HG03196 (cell line): Measurements from ENCODE around the gene CNTNAP1.

Source experiments
- ATAC-seq: cut with Tn5 transposase; IDR thresholded peaks from one replicate; pipeline ENCODE4 v1.9.1; 2021; ENCODE audit not compliant: unreplicated experiment

The CNTNAP1 gene

GRCh38 chr17:42684929-42685556 lies 2.7 kb downstream of the CNTNAP1 start:
- ATAC-seq = no peak

GRCh38 chr17:42685831-42686230 lies 3.5 kb downstream of the CNTNAP1 start:
- no peak for ATAC-seq

DNA sequence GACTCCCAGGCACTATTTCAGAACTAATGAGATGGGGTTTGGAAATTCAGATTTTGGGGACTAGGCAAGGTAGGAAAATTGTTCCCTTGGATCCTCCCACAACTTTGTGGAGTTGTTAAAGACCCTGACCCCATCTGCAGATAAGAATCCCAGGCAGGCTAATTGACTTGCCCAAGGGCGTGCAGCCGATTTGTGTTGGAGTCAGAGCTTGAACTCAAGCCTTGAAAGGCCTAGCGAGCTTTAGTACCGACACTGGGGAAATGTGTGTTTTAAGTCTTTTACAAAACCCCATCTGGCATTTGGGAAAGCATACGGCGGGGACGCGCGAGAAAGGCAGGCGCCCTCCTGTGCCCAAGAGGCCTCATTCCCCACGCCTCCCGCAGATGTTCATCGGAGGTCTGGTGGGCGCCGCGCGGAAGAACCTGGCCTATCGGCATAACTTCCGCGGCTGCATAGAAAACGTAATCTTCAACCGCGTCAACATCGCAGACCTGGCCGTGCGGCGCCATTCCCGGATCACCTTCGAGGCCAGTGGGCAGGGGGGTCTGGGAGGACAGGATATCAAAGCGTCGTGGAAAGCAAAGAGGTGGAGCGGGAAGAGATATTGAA lies 4.3 kb downstream of the CNTNAP1 start:
- ATAC-seq = no peak

DNA sequence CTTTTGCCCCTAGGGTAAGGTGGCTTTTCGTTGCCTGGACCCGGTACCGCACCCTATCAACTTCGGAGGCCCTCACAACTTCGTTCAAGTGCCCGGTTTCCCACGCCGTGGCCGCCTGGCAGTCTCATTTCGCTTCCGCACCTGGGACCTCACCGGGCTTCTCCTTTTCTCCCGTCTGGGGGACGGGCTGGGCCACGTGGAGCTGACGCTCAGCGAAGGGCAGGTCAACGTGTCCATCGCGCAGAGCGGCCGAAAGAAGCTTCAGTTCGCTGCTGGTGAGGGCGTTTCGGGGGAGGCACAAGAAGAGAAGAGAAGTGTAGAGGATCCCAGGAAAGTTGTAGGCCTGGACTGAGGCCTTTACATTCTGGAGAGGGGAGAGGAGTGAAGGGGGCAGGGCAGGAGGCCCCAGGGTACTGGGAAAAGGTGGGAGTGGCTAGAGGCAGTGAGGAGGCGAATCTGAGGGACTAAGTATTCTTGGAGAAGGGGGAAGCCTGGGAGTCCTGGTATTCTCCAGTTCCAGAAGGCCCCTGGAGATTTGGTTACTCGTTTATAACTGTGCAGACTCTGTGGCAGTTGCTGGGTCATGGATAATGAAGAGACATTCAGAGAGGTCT lies 5.5 kb downstream of the CNTNAP1 start:
- ATAC-seq = no peak

GRCh38 chr17:42690596-42690995 lies 8.3 kb downstream of the CNTNAP1 start:
- ATAC-seq = no peak

- no peak for ATAC-seq
These were observed 8.8 kb downstream of the CNTNAP1 start for GRCh38 chr17:42691021-42691545.

- ATAC-seq = no peak
These were observed 10.2 kb downstream of the CNTNAP1 start for GRCh38 chr17:42692489-42692888.

DNA sequence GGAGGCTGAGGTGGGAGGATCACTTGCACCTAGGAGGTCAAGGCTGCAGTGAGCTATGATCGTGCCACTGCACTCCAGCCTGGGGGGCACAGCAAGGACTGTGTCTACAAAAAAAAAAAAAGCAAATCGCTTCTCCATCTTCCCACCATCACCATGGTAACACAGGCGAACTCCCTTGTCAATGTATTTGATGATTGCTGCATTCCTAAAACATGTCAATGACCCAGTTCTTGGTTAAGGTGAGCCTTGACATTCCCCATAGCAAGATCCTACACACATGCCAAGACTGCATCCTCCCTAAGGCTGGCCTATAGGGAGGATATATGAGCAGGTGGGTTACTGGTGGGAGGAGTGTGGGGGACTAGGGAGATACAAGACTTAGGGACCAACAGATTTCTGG lies 12.2 kb downstream of the CNTNAP1 start:
- ATAC-seq = no peak

DNA sequence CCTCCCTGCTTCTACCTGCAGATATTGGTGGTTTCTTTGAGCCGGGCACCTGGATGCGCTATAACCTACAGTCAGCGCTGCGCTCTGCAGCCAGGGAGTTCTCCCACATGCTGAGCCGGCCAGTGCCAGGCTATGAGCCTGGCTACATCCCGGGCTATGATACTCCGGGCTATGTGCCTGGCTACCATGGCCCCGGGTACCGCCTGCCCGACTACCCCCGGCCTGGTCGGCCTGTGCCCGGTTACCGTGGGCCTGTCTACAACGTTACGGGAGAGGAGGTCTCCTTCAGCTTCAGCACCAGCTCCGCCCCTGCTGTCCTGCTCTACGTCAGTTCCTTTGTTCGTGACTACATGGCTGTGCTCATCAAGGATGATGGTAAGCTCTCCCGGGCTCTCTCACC lies 13.2 kb downstream of the CNTNAP1 start:
- no peak for ATAC-seq

- no peak for ATAC-seq
These were observed 14.9 kb downstream of the CNTNAP1 start for GRCh38 chr17:42697108-42697811.

- ATAC-seq = no peak
These were observed 16.5 kb downstream of the CNTNAP1 start for GRCh38 chr17:42698736-42699414.

DNA sequence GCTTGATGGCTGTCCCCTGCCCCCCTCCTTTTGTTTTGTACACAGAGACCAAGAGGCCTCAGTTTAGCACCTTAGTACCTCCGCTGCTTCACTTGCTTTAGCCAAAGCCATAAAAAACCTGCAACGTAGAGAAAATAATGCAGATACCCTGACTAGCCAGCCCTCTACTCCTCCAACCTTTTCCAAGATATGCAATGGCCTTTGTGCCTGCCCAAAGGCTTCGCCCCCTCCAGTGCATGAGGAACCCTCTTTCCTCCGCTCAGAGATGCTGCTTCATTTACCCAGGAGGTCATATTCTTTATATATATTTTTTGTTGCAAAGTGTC lies 17.0 kb downstream of the CNTNAP1 start:
- ATAC-seq = no peak

GRCh38 chr17:42700586-42701289 lies 18.4 kb downstream of the CNTNAP1 start:
- ATAC-seq = no peak

DNA sequence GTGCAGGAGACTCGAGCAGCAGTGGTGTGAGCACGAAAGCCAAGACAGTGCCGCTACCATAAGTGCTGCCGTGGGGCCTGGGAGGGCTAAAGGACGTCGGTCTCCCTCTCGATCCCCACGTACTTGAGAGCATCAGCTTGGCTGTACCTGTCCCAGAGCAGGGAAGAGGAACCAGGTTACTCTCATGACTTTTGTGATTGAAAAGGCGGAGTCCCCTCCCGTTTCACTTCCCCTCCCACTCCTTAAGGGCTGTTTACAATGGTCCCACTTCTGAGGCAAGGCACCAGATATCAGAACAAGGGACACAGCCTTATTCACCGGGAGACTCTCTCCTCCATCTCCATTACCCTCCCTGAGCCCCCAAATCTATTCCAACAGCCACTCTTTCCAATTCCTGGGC lies 20.1 kb downstream of the CNTNAP1 start:
- ATAC-seq = no peak

DNA sequence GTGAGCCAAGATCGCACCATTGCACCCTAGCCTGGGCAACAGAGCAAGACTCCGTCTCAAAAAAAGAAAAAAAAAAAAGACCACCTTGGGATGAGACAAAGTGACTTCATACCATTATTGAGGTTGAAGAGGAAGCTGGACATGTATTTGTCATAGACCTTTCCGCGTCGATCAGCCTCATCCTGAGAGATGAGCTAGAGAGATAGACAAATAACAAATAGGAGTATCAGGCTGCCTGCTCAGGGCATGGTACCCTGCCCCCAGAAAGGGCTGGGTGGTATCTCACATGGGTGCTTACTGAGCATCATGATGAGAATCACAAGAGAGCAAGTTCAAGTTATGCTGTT lies 22.1 kb downstream of the CNTNAP1 start:
- no peak for ATAC-seq

- peak; percentile 53 for ATAC-seq
These were observed 22.6 kb downstream of the CNTNAP1 start for GRCh38 chr17:42704837-42705494.

DNA sequence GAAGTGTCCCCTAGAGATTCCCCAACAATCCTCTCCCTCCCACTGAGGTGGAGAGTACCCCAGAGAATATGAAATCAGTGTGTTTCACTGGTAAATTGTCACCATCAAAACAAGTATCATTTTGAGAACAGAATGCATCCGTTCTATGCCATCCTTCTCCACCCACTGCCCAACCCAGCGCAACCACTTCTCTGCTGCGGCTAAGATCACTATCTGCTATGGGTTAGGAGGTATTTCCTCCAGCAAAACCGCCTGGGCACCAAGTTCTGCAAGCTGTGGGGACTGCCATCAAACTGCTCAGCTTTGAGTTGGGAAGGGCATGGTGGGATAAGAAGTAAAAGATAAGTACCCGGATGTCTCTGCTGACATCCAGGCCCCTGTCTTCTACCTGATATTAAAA lies 24.4 kb downstream of the CNTNAP1 start:
- no peak for ATAC-seq

DNA sequence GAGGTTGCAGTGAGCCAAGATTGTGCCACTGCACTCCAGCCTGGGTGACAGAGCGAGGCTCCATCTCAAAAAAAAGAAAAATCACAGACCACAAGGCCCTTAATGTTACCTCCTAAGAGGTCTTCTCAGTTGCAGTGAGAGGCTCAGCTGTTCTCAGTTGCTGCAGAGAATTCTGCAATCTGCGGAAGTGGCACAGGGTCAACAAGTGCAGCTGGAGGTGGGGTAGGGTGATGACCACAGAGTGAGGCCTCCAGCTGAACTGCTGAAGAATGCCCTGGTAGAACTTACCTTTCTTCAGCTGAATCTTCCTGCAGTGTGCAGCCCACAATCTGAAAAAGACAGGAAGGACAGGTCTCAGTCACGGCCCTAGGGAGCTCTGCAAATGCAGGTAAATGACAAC lies 26.3 kb downstream of the CNTNAP1 start:
- ATAC-seq = no peak

DNA sequence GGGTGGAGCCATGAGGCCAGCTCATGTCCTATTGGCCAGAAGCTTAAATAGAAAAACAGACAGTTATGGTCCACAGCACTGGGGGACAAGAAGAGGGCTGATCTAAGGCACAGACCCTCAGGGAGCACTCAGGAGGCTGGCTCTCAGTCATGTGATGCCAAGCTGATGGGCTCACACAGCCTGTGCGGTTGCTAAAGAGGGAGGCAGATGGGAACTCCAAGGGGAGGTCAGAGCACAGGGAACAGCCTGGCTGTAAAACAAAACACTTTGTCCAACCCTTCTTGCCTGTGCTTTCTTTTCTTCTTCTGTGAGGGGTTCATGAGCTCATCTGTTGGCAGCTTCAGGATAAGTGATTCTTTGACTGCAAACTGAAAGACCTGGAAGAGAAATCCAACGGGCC lies 27.2 kb downstream of the CNTNAP1 start:
- no peak for ATAC-seq

DNA sequence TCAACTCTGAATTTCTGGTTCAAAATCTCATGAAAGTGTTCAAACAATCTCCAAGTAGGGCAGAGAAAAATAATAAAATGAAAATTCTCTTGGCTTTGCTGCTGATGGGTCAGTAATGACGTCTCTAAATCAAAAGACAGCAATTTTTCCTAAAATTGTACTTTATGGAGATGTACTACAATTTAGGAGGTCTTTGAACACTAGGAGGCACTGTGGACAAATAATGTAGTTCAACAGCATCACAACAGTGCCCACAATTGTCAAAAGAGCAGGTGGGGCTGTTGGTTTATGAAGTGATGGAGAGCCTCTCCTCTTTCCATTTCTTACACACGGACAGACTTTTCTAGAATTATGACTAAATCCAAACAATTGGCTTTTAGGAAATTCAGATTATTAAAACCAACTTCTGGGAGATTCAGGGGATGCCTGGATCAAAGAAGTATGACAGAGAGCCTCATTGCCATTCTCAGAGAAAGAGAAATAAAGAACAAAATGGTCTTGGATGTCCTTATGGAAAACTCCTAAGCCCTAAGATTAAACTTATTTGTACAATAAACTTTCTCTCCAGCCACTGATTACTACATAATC lies 38.8 kb downstream of the CNTNAP1 start:
- ATAC-seq = no peak
